Body of pancreas (tissue), 4 donors: Measurements from ENCODE around the gene PCNX1.

Experiments used
- CTCF ChIP-seq, 7 experiments: fragments of 450-650 bp in 4 of 7; fragments of 200-600 bp in 3 of 7; sonication (generic) in 3 of 7; IDR thresholded peaks; one replicate each; pipeline ENCODE4 v1.5.1; 2016 to 2019; ENCODE audit warnings: antibody characterized with exemption in 7 of 7
- POLR2A ChIP-seq, 3 donors: fragments of 450-650 bp; IDR thresholded peaks; one replicate each; pipeline ENCODE4 v1.6.1; 2016; ENCODE audit warnings: antibody characterized with exemption in 3 of 3, mild to moderate bottlenecking in 2 of 3

- TF ChIP-seq CTCF (IDR thresholded peaks at IDR 0.05) (no peak), POLR2A (IDR thresholded peaks at IDR 0.05) (no peak)
Observed at GRCh38 chr14:70886421-70887206, 20.6 kb upstream of the PCNX1 start.
